B cell (primary cell): ENCODE measurements around the gene HES2.

ENCODE experiments used
- EZH2 ChIP-seq: IDR thresholded peaks from 2 replicates; pipeline ENCODE4 v1.6.1; 2012; ENCODE audit warnings: borderline replicate concordance, low read depth, mild to moderate bottlenecking, moderate library complexity, low read length; ENCODE audit not compliant: insufficient read depth, poor library complexity, severe bottlenecking
- TF ChIP-seq, protein P1 (sequence below): fragments of 200-600 bp; IDR thresholded peaks from one replicate; pipeline ENCODE4 v1.8.0; 2022; ENCODE audit warnings: antibody characterized with exemption, mild to moderate bottlenecking

DNA sequence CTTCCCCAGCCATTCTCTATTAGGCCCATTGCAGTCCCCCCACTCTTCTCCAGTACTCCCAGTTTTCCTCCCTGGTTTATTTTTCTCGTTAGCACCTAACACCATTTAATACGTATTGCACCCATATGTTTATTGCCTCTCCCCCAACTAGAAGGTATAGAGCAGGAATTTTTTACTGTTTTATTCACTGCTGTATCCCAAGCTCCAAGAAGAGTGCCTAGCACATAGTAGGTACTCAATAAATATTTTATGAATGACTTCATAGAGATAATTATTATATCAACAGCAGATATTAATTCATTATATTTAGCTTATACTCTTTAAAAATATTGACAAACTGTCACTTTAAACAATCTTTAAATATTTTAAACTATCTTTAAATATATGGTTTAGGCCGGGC, 20.4 kb downstream of the HES2 start:
- TF ChIP-seq, protein P1, sequence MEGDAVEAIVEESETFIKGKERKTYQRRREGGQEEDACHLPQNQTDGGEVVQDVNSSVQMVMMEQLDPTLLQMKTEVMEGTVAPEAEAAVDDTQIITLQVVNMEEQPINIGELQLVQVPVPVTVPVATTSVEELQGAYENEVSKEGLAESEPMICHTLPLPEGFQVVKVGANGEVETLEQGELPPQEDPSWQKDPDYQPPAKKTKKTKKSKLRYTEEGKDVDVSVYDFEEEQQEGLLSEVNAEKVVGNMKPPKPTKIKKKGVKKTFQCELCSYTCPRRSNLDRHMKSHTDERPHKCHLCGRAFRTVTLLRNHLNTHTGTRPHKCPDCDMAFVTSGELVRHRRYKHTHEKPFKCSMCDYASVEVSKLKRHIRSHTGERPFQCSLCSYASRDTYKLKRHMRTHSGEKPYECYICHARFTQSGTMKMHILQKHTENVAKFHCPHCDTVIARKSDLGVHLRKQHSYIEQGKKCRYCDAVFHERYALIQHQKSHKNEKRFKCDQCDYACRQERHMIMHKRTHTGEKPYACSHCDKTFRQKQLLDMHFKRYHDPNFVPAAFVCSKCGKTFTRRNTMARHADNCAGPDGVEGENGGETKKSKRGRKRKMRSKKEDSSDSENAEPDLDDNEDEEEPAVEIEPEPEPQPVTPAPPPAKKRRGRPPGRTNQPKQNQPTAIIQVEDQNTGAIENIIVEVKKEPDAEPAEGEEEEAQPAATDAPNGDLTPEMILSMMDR: no peak
- no peak for TF ChIP-seq EZH2
